Adrenal gland (tissue), 12 donors: ENCODE results near the gene HOXD13. TPM values are rescaled to one million over a fixed set of nuclear protein-coding genes. Genes with fewer than 3 reads are reported as not detected.

ENCODE experiments used
- DNase-seq, 7 donors: peaks; one replicate each; pipeline ENCODE4 v3.0.0-alpha.2; 2019 to 2020
- H3K27ac ChIP-seq, 5 donors: fragments of 200-600 bp; sonication (generic) in 4 of 5; 1 replicate in 3 of 5; 2 replicates in 2 of 5; pipeline versions ENCODE4 v1.5.1 to v1.8.0; 2016 to 2020; ENCODE audit warnings: mild to moderate bottlenecking in 1 of 5
- H3K27me3 ChIP-seq: fragments of 200-600 bp; 2 replicates; pipeline ENCODE4 v1.8.0; 2021
- H3K36me3 ChIP-seq, 2 donors: fragments of 200-600 bp; replicated peaks in 1 of 2; 1 replicate in 1 of 2; 2 replicates in 1 of 2; pipeline versions ENCODE4 v1.5.1 to v1.8.0; 2018 to 2022
- H3K4me1 ChIP-seq, 2 donors: fragments of 200-600 bp; replicated peaks in 1 of 2; 1 replicate in 1 of 2; 2 replicates in 1 of 2; pipeline versions ENCODE4 v1.5.1 to v1.8.0; 2018 to 2021
- H3K4me3 ChIP-seq, 4 donors: fragments of 200-600 bp; sonication (generic) in 3 of 4; one replicate each; pipeline ENCODE4 v1.5.1; 2016 to 2018
- H3K9me3 ChIP-seq, 3 donors: fragments of 200-600 bp; sonication (generic) in 1 of 3; replicated peaks in 1 of 3; 1 replicate in 2 of 3; 2 replicates in 1 of 3; pipeline versions ENCODE4 v1.5.1 to v1.8.0; 2016 to 2021
- POLR2A ChIP-seq, 2 donors: fragments of 450-650 bp; IDR thresholded peaks; one replicate each; pipeline ENCODE4 v1.6.1; 2017; ENCODE audit warnings: antibody characterized with exemption in 2 of 2, mild to moderate bottlenecking in 2 of 2, moderate library complexity in 1 of 2
- WGBS, 4 donors: extraction: QIAGEN DNeasy Blood & Tissue Kit in 2 of 4; methylation state at CpG; one replicate each; pipeline versions ENCODE4 v1.1.5 to v1.1.7; 2013 to 2017; 5-methylcytosine and 5-hydroxymethylcytosine counted together
- intact Hi-C, 2 donors: fragments of 100-400 bp; cut with DNase I; formaldehyde crosslinking; loops; one replicate each; pipeline versions ENCODE4 v1.14.1 to v1.15.0; 2022 to 2023
- polyA plus RNA-seq, 3 donors: library from polyadenylated mRNA; stranded (reverse); fragments of 200-250 nt in 2 of 3; fragments of 350-450 nt in 1 of 3; fragmentation: Illumina TruSeq in 1 of 3; extraction: RNeasy Lipid Tissue Mini Kit (QIAGEN cat#74804) in 1 of 3; gene quantifications; one replicate each; pipeline ENCODE4 v1.2.3, GENCODE V29; 2013 to 2014
- total RNA-seq, 9 donors: library from RNA; depleted of rRNA in 4 of 9; stranded (reverse); fragments of >200 nt in 4 of 9; fragments of 120-200 nt in 1 of 9; fragmentation: NEBNext Ultra II Directional in 1 of 9; extraction: Animal tissue kit (Norgen Biotek cat#: 25700) in 1 of 9; gene quantifications; one replicate each; pipeline versions ENCODE4 v1.1.0 to v1.2.4, GENCODE V29; 2013 to 2023
- TF ChIP-seq, protein P1 (sequence below), 6 experiments: fragments of 450-650 bp in 4 of 6; fragments of 200-600 bp in 2 of 6; sonication (generic) in 1 of 6; IDR thresholded peaks; 1 replicate in 5 of 6; 2 replicates in 1 of 6; pipeline versions ENCODE4 v1.5.1 to v1.8.0; 2016 to 2021; ENCODE audit warnings: antibody characterized with exemption in 6 of 6, mild to moderate bottlenecking in 2 of 6, moderate library complexity in 1 of 6
- donor health status: healthy with polysubstance abuse.
- donor health status: Bipolar disorder and iron deficiency.
- donor health status: DM: yes; HTN: yes; CAD: no.
- donor health status: DM: no; HTN: no; CAD: no.
- donor health status: DM: no; HTN: no; CAD: no.
- donor health status: DM: yes; HTN: yes; CAD: no.

Gene HOXD13
- total and polyA plus RNA-seq, 12 donors = not detected

DNA sequence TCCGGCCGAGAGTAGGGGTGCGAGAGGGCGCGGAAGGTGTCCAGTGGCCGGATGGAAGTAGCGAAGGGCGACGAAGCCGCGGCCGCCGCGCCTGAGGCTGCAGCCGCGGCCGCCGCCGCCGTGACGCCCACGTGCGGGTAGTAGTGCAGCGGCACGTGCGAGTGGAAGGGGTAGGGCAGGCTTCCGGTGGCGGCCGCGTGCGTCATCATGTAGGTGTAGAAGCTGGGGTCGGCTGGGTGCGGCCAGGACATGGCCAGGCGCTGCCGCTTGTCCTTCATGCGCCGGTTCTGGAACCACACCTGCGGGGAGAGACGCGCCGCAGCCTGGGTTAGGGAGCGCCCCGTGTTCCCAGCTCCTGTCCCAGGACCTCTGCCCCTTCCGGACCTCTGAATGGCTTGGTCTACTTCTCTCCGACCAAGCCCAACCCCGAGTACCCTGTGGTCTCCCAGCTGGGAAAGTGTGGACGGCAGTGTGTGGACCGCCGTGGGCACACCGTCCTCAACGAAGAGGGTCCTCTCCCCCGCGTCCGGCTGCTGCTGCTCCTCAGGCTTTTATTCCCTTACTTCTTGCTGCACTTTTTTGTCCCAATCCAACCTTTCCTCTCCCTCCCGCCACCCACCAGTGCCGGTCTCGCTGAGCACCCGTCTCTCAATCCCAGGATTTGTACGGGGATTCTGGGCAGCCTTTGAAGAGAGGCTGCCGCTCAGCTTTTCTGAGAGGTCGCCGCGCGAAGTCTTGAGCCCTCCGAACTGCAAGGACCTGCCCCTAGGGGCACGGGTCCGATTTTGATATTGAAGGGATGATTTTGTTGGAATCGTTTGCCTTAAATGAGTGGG is 11.8 kb upstream of the HOXD13 start:
- peaks cover 0 to 4% of the 10 kb centered on the region in 2 donors for H3K4me1 ChIP-seq
- intact Hi-C loops = loop anchor here (5.0 to 10.0 kb wide), 2 partner anchors 393 to 396 kb away; no protein-coding TSS in a partner anchor

DNA sequence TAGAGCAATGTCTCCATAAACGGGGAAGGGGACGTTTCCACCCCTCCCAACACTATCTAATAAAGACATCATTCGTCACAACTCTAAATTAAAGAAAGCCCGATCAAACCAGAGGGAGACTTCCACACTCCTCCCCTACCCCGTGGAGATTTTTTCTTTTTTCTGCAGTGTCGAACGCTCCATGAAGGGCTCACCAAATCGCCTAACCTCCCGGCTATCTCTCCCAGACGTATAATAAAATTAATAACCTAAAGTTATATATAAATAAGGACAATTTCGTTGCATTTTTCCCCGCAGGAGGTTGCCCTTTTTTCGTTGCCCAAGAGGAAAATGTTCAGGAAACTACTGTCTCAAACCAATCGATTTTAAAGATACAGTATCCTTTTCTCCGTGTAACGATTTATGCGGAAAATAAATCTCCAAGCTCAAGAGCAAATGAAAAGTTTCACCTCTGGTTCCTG is 11.1 kb upstream of the HOXD13 start:
- H3K36me3 ChIP-seq = no peaks in the 10 kb centered on the region
- H3K4me3 ChIP-seq = no peak overlapping the region
- intact Hi-C loops = loop anchor here (5.0 to 10.0 kb wide), 2 partner anchors 394 to 397 kb away; no protein-coding TSS in a partner anchor
- 8 to 15% (median 13%) methylated on average over 17 of the region's 17 CpGs for WGBS, 4 donors
- H3K4me1 ChIP-seq = peaks cover 0 to 4% of the 10 kb centered on the region in 2 donors
- no peak for DNase-seq
- H3K27me3 ChIP-seq = peaks cover 97% of the 10 kb centered on the region
- TF ChIP-seq POLR2A (IDR thresholded peaks at IDR 0.05) = no peak
- TF ChIP-seq, protein P1, sequence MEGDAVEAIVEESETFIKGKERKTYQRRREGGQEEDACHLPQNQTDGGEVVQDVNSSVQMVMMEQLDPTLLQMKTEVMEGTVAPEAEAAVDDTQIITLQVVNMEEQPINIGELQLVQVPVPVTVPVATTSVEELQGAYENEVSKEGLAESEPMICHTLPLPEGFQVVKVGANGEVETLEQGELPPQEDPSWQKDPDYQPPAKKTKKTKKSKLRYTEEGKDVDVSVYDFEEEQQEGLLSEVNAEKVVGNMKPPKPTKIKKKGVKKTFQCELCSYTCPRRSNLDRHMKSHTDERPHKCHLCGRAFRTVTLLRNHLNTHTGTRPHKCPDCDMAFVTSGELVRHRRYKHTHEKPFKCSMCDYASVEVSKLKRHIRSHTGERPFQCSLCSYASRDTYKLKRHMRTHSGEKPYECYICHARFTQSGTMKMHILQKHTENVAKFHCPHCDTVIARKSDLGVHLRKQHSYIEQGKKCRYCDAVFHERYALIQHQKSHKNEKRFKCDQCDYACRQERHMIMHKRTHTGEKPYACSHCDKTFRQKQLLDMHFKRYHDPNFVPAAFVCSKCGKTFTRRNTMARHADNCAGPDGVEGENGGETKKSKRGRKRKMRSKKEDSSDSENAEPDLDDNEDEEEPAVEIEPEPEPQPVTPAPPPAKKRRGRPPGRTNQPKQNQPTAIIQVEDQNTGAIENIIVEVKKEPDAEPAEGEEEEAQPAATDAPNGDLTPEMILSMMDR (IDR thresholded peaks at IDR 0.05) = no peak
- H3K9me3 ChIP-seq = no peaks in the 10 kb centered on the region
- no peak overlapping the region for H3K27ac ChIP-seq

More for the DNA sequence above, 11.8 kb upstream of the HOXD13 start:
- no peaks in the 10 kb centered on the region for H3K36me3 ChIP-seq
- H3K27me3 ChIP-seq = peaks cover 98% of the 10 kb centered on the region
- peak in 1 of 7 donors; percentile 44 for DNase-seq
- H3K27ac ChIP-seq = no peak overlapping the region
- no peaks in the 10 kb centered on the region for H3K9me3 ChIP-seq
- no peak overlapping the region for H3K4me3 ChIP-seq
- TF ChIP-seq, protein P1 (IDR thresholded peaks at IDR 0.05) = no peak
- TF ChIP-seq POLR2A (IDR thresholded peaks at IDR 0.05) = no peak
- WGBS, 4 donors = 7 to 18% (median 11%) methylated on average over 43 to 68 of the region's 68 CpGs

DNA sequence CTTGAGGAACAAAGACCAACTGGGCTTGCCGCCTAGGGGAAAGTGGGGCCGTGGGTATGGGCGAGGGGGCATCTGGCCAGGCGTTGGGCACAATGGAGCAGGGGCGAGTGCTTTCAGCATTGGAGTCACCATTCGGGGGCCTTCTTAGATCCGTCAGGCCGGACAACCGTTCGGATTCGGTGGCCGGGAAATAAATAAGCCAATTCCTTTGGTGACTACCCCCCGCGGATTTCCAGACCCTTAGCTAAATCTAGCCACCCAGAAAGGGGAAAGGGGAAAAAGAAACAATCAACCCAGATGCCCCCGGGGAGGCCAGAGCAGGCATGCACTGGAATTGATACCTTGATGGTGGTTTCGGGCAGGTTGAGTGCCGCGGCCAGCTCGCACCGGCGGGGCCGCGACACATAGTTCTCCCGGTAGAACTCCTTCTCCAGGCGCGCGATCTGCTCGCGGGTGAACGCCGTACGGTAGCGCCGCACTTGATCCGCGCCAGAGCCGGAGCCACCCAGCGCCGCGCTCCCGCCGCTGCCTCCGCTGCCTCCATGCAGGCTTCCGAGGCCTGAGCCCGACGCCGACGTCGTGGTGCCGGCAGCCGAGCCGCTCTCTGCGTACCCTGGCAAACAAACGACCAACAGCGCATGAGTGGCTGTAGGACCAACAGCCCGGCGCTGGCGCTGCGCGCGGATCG is 10.5 kb upstream of the HOXD13 start:
- Histone ChIP-seq H3K4me1 (peaks cover 0 to 4% of the 10 kb centered on the region in 2 donors), H3K36me3 (no peaks in the 10 kb centered on the region), H3K27ac (no peak overlapping the region), H3K27me3 (peaks cover 97% of the 10 kb centered on the region), H3K9me3 (no peaks in the 10 kb centered on the region), H3K4me3 (no peak overlapping the region)
- DNase-seq = peak in 1 of 7 donors; percentile 20
- 10 to 13% (median 11%) methylated on average over 17 to 62 of the region's 62 CpGs for WGBS, 4 donors
- no peak for TF ChIP-seq POLR2A (IDR thresholded peaks at IDR 0.05)
- TF ChIP-seq, protein P1 (IDR thresholded peaks at IDR 0.05) = no peak
- intact Hi-C loops = loop anchor here (5.0 to 10.0 kb wide), 2 partner anchors 395 to 397 kb away; no protein-coding TSS in a partner anchor

DNA sequence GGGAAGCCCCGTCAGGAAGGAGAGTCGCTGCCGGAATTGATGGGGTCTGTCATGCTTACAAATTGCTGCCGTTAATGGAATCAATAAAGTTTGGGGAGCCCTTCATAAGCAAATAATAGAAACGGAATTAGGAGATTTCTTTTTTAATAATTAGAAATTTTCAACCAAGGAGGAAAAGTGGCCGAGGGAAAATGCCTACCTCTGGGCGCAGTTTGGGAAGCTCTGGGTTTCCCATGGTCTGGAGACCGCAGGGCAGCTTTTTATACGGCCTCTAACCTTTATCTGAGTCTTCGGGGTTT is 10.0 kb upstream of the HOXD13 start:
- no peak overlapping the region for H3K27ac ChIP-seq
- peaks cover 0 to 4% of the 10 kb centered on the region in 2 donors for H3K4me1 ChIP-seq
- peaks cover 97% of the 10 kb centered on the region for H3K27me3 ChIP-seq

More for the DNA sequence above, 10.0 kb upstream of the HOXD13 start:
- Histone ChIP-seq H3K9me3 (no peaks in the 10 kb centered on the region), H3K36me3 (no peaks in the 10 kb centered on the region), H3K4me3 (no peak overlapping the region)
- no peak for TF ChIP-seq POLR2A (IDR thresholded peaks at IDR 0.05)
- TF ChIP-seq, protein P1 (IDR thresholded peaks at IDR 0.05) = no peak
- no peak for DNase-seq
- WGBS, 4 donors = 11 to 18% (median 16%) methylated on average over 10 of the region's 10 CpGs
- intact Hi-C loops = loop anchor here (5.0 to 10.0 kb wide), 2 partner anchors 395 to 398 kb away; no protein-coding TSS in a partner anchor
